Peyer's patch (tissue), 4 donors: ENCODE measurements around the gene SH2D1A.

ENCODE experiments used
- POLR2A ChIP-seq, 2 donors: fragments of 450-650 bp; IDR thresholded peaks; one replicate each; pipeline ENCODE4 v1.5.1; 2017; ENCODE audit warnings: antibody characterized with exemption in 2 of 2, mild to moderate bottlenecking in 2 of 2, moderate library complexity in 2 of 2
- TF ChIP-seq, protein P1 (sequence below), 6 experiments: fragments of 450-650 bp in 4 of 6; fragments of 200-600 bp in 2 of 6; sonication (generic) in 1 of 6; IDR thresholded peaks; one replicate each; pipeline ENCODE4 v1.5.1; 2017 to 2019; ENCODE audit warnings: antibody characterized with exemption in 6 of 6, mild to moderate bottlenecking in 3 of 6, moderate library complexity in 1 of 6

DNA sequence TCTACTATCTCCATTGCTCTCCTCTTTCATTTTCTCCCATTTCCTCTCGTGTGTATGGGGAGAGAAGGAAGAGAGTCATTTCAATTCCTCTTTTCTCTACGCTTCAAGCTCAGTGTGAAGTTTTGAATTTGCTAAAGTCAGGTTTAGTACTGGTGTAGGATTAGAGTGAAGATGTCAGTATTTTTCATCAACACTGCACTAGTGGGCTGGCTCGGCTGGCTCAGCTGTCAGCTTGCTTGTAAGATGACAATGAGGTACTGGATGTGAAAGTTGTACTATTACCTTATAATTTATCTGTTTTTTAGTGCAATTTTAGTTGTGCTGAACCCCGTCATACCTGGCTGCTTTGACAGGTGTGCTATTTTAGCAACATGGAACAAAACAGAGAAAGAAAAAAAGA is 2.1 kb upstream of the SH2D1A start:
- TF ChIP-seq, protein P1, sequence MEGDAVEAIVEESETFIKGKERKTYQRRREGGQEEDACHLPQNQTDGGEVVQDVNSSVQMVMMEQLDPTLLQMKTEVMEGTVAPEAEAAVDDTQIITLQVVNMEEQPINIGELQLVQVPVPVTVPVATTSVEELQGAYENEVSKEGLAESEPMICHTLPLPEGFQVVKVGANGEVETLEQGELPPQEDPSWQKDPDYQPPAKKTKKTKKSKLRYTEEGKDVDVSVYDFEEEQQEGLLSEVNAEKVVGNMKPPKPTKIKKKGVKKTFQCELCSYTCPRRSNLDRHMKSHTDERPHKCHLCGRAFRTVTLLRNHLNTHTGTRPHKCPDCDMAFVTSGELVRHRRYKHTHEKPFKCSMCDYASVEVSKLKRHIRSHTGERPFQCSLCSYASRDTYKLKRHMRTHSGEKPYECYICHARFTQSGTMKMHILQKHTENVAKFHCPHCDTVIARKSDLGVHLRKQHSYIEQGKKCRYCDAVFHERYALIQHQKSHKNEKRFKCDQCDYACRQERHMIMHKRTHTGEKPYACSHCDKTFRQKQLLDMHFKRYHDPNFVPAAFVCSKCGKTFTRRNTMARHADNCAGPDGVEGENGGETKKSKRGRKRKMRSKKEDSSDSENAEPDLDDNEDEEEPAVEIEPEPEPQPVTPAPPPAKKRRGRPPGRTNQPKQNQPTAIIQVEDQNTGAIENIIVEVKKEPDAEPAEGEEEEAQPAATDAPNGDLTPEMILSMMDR (IDR thresholded peaks at IDR 0.05), result no peak
- no peak for TF ChIP-seq POLR2A (IDR thresholded peaks at IDR 0.05)
